HG02642 (cell line): ENCODE measurements around the gene PLEKHG4B.
"Not testable (repeated sequence)": the region's sequence is repeated elsewhere in the genome, so short reads cannot be mapped to it uniquely, and the experiment has no call there.

Source experiments
- ATAC-seq: cut with Tn5 transposase; IDR thresholded peaks from one replicate; pipeline ENCODE4 v1.9.1; 2021; ENCODE audit warnings: mild to moderate bottlenecking; ENCODE audit not compliant: unreplicated experiment, poor library complexity

PLEKHG4B gene

GRCh38 chr5:216076-216475 lies 124.1 kb downstream of the PLEKHG4B start:
- not testable (repeated sequence) for ATAC-seq

GRCh38 chr5:217494-218456 lies 125.8 kb downstream of the PLEKHG4B start, which contains the start of the genes CCDC127 and SDHA:
Gene CCDC127, minus strand, starts transcription at chr5:218153. Its CDS starts 1,304 bp downstream, at chr5:216849.
Gene SDHA, plus strand, starts transcription at chr5:218320. Its CDS starts 36 bp downstream, at chr5:218356.
- peak; percentile 87 for ATAC-seq

GRCh38 chr5:218457-219291 lies 126.7 kb downstream of the PLEKHG4B start:
- ATAC-seq: peak; percentile 31

GRCh38 chr5:219460-219863 lies 127.5 kb downstream of the PLEKHG4B start:
- ATAC-seq: no peak

GRCh38 chr5:219991-220390 lies 128.0 kb downstream of the PLEKHG4B start:
- no peak for ATAC-seq

GRCh38 chr5:222951-223715 lies 131.2 kb downstream of the PLEKHG4B start:
- ATAC-seq: not testable (repeated sequence)

GRCh38 chr5:223791-224190 lies 131.8 kb downstream of the PLEKHG4B start:
- no peak for ATAC-seq

GRCh38 chr5:225334-225733 lies 133.4 kb downstream of the PLEKHG4B start:
- ATAC-seq: no peak

GRCh38 chr5:227375-227774 lies 135.4 kb downstream of the PLEKHG4B start:
- not testable (repeated sequence) for ATAC-seq

- no peak for ATAC-seq
Observed at GRCh38 chr5:228886-229285, 136.9 kb downstream of the PLEKHG4B start.

GRCh38 chr5:230711-231110 lies 138.7 kb downstream of the PLEKHG4B start:
- ATAC-seq: no peak

GRCh38 chr5:231661-232060 lies 139.7 kb downstream of the PLEKHG4B start:
- ATAC-seq: no peak

- ATAC-seq: not testable (repeated sequence)
Observed at GRCh38 chr5:233426-233825, 141.5 kb downstream of the PLEKHG4B start.

- ATAC-seq: no peak
Observed at GRCh38 chr5:234450-234849, 142.5 kb downstream of the PLEKHG4B start.

- ATAC-seq: not testable (repeated sequence)
Observed at GRCh38 chr5:235527-235926, 143.6 kb downstream of the PLEKHG4B start.

GRCh38 chr5:237931-238330 lies 146.0 kb downstream of the PLEKHG4B start:
- ATAC-seq: not testable (repeated sequence)
